ENCODE data around the gene SERPING1. TPM values are rescaled to one million over a fixed set of nuclear protein-coding genes. Genes with fewer than 3 reads are reported as not detected.

The SERPING1 gene
- total and polyA plus RNA-seq, 2 experiments from 2014 or later: 147 to 319 TPM

GRCh38 chr11:57658023-57658361 lies 60.5 kb downstream of the SERPING1 start:
- peak overlapping the region; percentile 88 for H2AFZ ChIP-seq
- no peaks in the 10 kb centered on the region; the same call in 1 of the 2 replicates for H3F3A ChIP-seq (ENCODE audit: insufficient read depth)
- no peak for TF ChIP-seq EZH2phosphoT487 (IDR thresholded peaks at IDR 0.05; ENCODE audit: insufficient read depth, low read depth)
- TF ChIP-seq EZH2 (IDR thresholded peaks at IDR 0.05; ENCODE audit: insufficient read depth, poor library complexity, severe bottlenecking): no peak
- peaks cover 21% of the 10 kb centered on the region; the same call in 1 of the 2 replicates for H3K36me3 ChIP-seq (ENCODE audit: low read depth)
- 0 to 1% methylated on average over 8 of the region's 8 CpGs for WGBS, 2 experiments (ENCODE audit: low coverage in 1 of 2, low lambda C conversion rate in 2 of 2, missing lambda C conversion rate in 2 of 2)
- peak overlapping the region; percentile 84 for H3K9ac ChIP-seq
- H4K20me1 ChIP-seq (ENCODE audit: insufficient read depth): no peaks in the 10 kb centered on the region
- H3K79me2 ChIP-seq (ENCODE audit: insufficient read depth): peaks cover 46% of the 10 kb centered on the region
- H3K4me1 ChIP-seq (ENCODE audit: insufficient read depth): no peaks in the 10 kb centered on the region
- in situ Hi-C loops (cut with MboI): no loop called here
- H3K27ac ChIP-seq: peak overlapping the region; percentile 16
- no peaks in the 10 kb centered on the region for H3K9me2 ChIP-seq (ENCODE audit: insufficient read depth)
- H3K4me3 ChIP-seq: peak overlapping the region; percentile 90
- no peaks in the 10 kb centered on the region for H3K9me3 ChIP-seq (ENCODE audit: low read depth)
- peak overlapping the region; percentile 94 for H3K4me2 ChIP-seq (ENCODE audit: unreplicated experiment)
- H3K27me3 ChIP-seq (replicated peaks; ENCODE audit: insufficient read depth): no peaks in the 10 kb centered on the region
- DNase-seq: peak; percentile 43

GRCh38 chr11:57659669-57660068 lies 62.2 kb downstream of the SERPING1 start:
- H3K9me3 ChIP-seq (ENCODE audit: low read depth): no peaks in the 10 kb centered on the region
- H3K79me2 ChIP-seq (ENCODE audit: insufficient read depth): peaks cover 46% of the 10 kb centered on the region
- TF ChIP-seq EZH2 (IDR thresholded peaks at IDR 0.05; ENCODE audit: insufficient read depth, poor library complexity, severe bottlenecking) (no peak), EZH2phosphoT487 (IDR thresholded peaks at IDR 0.05; ENCODE audit: insufficient read depth, low read depth) (no peak)
- no peak overlapping the region for H3K4me3 ChIP-seq
- no peaks in the 10 kb centered on the region; the same call in 1 of the 2 replicates for H3F3A ChIP-seq (ENCODE audit: insufficient read depth)
- no peak for DNase-seq
- no peak overlapping the region for H3K9ac ChIP-seq
- H4K20me1 ChIP-seq (ENCODE audit: insufficient read depth): no peaks in the 10 kb centered on the region
- no peaks in the 10 kb centered on the region for H3K4me1 ChIP-seq (ENCODE audit: insufficient read depth)
- no peaks in the 10 kb centered on the region for H3K27me3 ChIP-seq (replicated peaks; ENCODE audit: insufficient read depth)
- in situ Hi-C loops (cut with MboI): no loop called here
- 89 to 91% methylated on average over 14 of the region's 14 CpGs for WGBS, 2 experiments (ENCODE audit: low coverage in 1 of 2, low lambda C conversion rate in 2 of 2, missing lambda C conversion rate in 2 of 2)
- H3K27ac ChIP-seq: no peak overlapping the region
- no peak overlapping the region for H2AFZ ChIP-seq
- no peak overlapping the region for H3K4me2 ChIP-seq (ENCODE audit: unreplicated experiment)
- H3K36me3 ChIP-seq (ENCODE audit: low read depth): peaks cover 21% of the 10 kb centered on the region; the same call in 1 of the 2 replicates
- H3K9me2 ChIP-seq (ENCODE audit: insufficient read depth): no peaks in the 10 kb centered on the region

- H3K4me2 ChIP-seq (ENCODE audit: unreplicated experiment): no peak overlapping the region
- WGBS, 2 experiments (ENCODE audit: low coverage in 1 of 2, low lambda C conversion rate in 2 of 2, missing lambda C conversion rate in 2 of 2): 53 to 61% methylated on average over 4 of the region's 4 CpGs
- H3K9ac ChIP-seq: peak overlapping the region; percentile 13; the same call in 1 of the 2 replicates
- no peak overlapping the region for H3K4me3 ChIP-seq
- no peaks in the 10 kb centered on the region for H3K27me3 ChIP-seq (replicated peaks; ENCODE audit: insufficient read depth)
- H3K36me3 ChIP-seq (ENCODE audit: low read depth): peaks cover 21% of the 10 kb centered on the region; the same call in 1 of the 2 replicates
- H4K20me1 ChIP-seq (ENCODE audit: insufficient read depth): no peaks in the 10 kb centered on the region
- no peaks in the 10 kb centered on the region for H3K9me3 ChIP-seq (ENCODE audit: low read depth)
- no peak overlapping the region for H2AFZ ChIP-seq
- peaks cover 42% of the 10 kb centered on the region for H3K79me2 ChIP-seq (ENCODE audit: insufficient read depth)
- peaks cover 14% of the 10 kb centered on the region for H3F3A ChIP-seq (ENCODE audit: insufficient read depth)
- TF ChIP-seq EZH2phosphoT487 (IDR thresholded peaks at IDR 0.05; ENCODE audit: insufficient read depth, low read depth): no peak
- TF ChIP-seq EZH2 (IDR thresholded peaks at IDR 0.05; ENCODE audit: insufficient read depth, poor library complexity, severe bottlenecking): no peak
- DNase-seq: peak; percentile 31
- in situ Hi-C loops (cut with MboI): no loop called here
- H3K4me1 ChIP-seq (ENCODE audit: insufficient read depth): peaks cover 6% of the 10 kb centered on the region; the same call in 1 of the 2 replicates
- no peak overlapping the region for H3K27ac ChIP-seq
- no peaks in the 10 kb centered on the region for H3K9me2 ChIP-seq (ENCODE audit: insufficient read depth)
These were observed 65.4 kb downstream of the SERPING1 start for GRCh38 chr11:57662893-57663292.

- no peak for DNase-seq
- Histone ChIP-seq H3K9me2 (ENCODE audit: insufficient read depth) (no peaks in the 10 kb centered on the region), H3K27ac (no peak overlapping the region), H3K36me3 (ENCODE audit: low read depth) (peaks cover 21% of the 10 kb centered on the region; the same call in 1 of the 2 replicates), H3K9ac (no peak overlapping the region), H3K4me3 (no peak overlapping the region), H4K20me1 (ENCODE audit: insufficient read depth) (no peaks in the 10 kb centered on the region), H3F3A (ENCODE audit: insufficient read depth) (peaks cover 14% of the 10 kb centered on the region), H3K9me3 (ENCODE audit: low read depth) (no peaks in the 10 kb centered on the region), H2AFZ (no peak overlapping the region), H3K4me2 (ENCODE audit: unreplicated experiment) (no peak overlapping the region), H3K27me3 (replicated peaks; ENCODE audit: insufficient read depth) (no peaks in the 10 kb centered on the region), H3K79me2 (ENCODE audit: insufficient read depth) (peaks cover 40% of the 10 kb centered on the region), H3K4me1 (ENCODE audit: insufficient read depth) (peaks cover 7% of the 10 kb centered on the region; the same call in 1 of the 2 replicates)
- TF ChIP-seq EZH2phosphoT487 (IDR thresholded peaks at IDR 0.05; ENCODE audit: insufficient read depth, low read depth): no peak
- no peak for TF ChIP-seq EZH2 (IDR thresholded peaks at IDR 0.05; ENCODE audit: insufficient read depth, poor library complexity, severe bottlenecking)
- 80 to 83% methylated on average over 8 to 9 of the region's 9 CpGs for WGBS, 2 experiments (ENCODE audit: low coverage in 1 of 2, low lambda C conversion rate in 2 of 2, missing lambda C conversion rate in 2 of 2)
- in situ Hi-C loops (cut with MboI): no loop called here
These were observed 66.5 kb downstream of the SERPING1 start for GRCh38 chr11:57663975-57664374.

MicroRNA genes within 50 kb of the gene (microRNA counts, 767-probe panel; counts per million panel counts)
- 7,447 counts per million, percentile 96 among the panel's probes with 10 or more counts for microRNA hsa-miR-130a-3p

Small RNA genes lying within 50 kb of the gene (microRNA-seq; reads per million reads assigned to microRNA genes)
- gene MIR130A (ENCODE audit: borderline number of aligned reads): 7,457 reads per million, percentile 93 among the genes with 10 or more reads in this experiment

Small RNA genes lying within 50 kb of the gene (small RNA-seq; reads per million reads assigned to genes)
- gene MIR130A (ENCODE audit: low read depth, low replicate concordance): 13.4 reads per million, percentile 86 among the genes with 10 or more reads in this experiment

Other genes with a start within 250 kb of the SERPING1 start
- not detected in 2 replicates for gene PRG3, start 216.5 kb upstream of the SERPING1 start, total RNA-seq (2014; rRNA removed; shearing (Covaris generic))
- not detected in 2 replicates for gene PRG3, start 216.5 kb upstream of the SERPING1 start, polyA plus RNA-seq (2016; fragmentation: Nextera tagmentation; extraction: Ambion mirVana)
- gene PRG2, start 207.0 kb upstream of the SERPING1 start, total RNA-seq (2014; rRNA removed; shearing (Covaris generic)): 0.51 and 2.2 TPM in 2 replicates
- gene PRG2, start 207.0 kb upstream of the SERPING1 start, polyA plus RNA-seq (2016; fragmentation: Nextera tagmentation; extraction: Ambion mirVana): 2.6 and 2.8 TPM in 2 replicates
- gene SLC43A3, start 170.6 kb upstream of the SERPING1 start, total RNA-seq (2014; rRNA removed; shearing (Covaris generic)): 23.2 and 57.7 TPM in 2 replicates
- gene SLC43A3, start 170.6 kb upstream of the SERPING1 start, polyA plus RNA-seq (2016; fragmentation: Nextera tagmentation; extraction: Ambion mirVana): 33.3 and 33.4 TPM in 2 replicates
- gene RTN4RL2, start 137.2 kb upstream of the SERPING1 start, total RNA-seq (2014; rRNA removed; shearing (Covaris generic)): 0.32 TPM in 1 of 2 replicates, not detected in the other
- 0.80 and 1.1 TPM in 2 replicates for gene RTN4RL2, start 137.2 kb upstream of the SERPING1 start, polyA plus RNA-seq (2016; fragmentation: Nextera tagmentation; extraction: Ambion mirVana)
- gene SLC43A1, start 82.0 kb upstream of the SERPING1 start, total RNA-seq (2014; rRNA removed; shearing (Covaris generic)): 6.2 and 9.3 TPM in 2 replicates
- gene SLC43A1, start 82.0 kb upstream of the SERPING1 start, polyA plus RNA-seq (2016; fragmentation: Nextera tagmentation; extraction: Ambion mirVana): 7.1 and 7.7 TPM in 2 replicates
- gene TIMM10, start 66.9 kb upstream of the SERPING1 start, total RNA-seq (2014; rRNA removed; shearing (Covaris generic)): 29.0 and 48.3 TPM in 2 replicates
- gene TIMM10, start 66.9 kb upstream of the SERPING1 start, polyA plus RNA-seq (2016; fragmentation: Nextera tagmentation; extraction: Ambion mirVana): 73.4 and 78.3 TPM in 2 replicates
- gene SMTNL1, start 60.1 kb upstream of the SERPING1 start, total RNA-seq (2014; rRNA removed; shearing (Covaris generic)): not detected in 2 replicates
- gene SMTNL1, start 60.1 kb upstream of the SERPING1 start, polyA plus RNA-seq (2016; fragmentation: Nextera tagmentation; extraction: Ambion mirVana): not detected in 2 replicates
- 32.8 and 41.5 TPM in 2 replicates for gene UBE2L6, start 30.0 kb upstream of the SERPING1 start, total RNA-seq (2014; rRNA removed; shearing (Covaris generic))
- 74.0 and 75.9 TPM in 2 replicates for gene UBE2L6, start 30.0 kb upstream of the SERPING1 start, polyA plus RNA-seq (2016; fragmentation: Nextera tagmentation; extraction: Ambion mirVana)
- 1.7 TPM in 1 of 2 replicates, not detected in the other for gene YPEL4, start 52.2 kb downstream of the SERPING1 start, total RNA-seq (2014; rRNA removed; shearing (Covaris generic))
- 0.35 and 0.49 TPM in 2 replicates for gene YPEL4, start 52.2 kb downstream of the SERPING1 start, polyA plus RNA-seq (2016; fragmentation: Nextera tagmentation; extraction: Ambion mirVana)
- 19.6 and 21.0 TPM in 2 replicates for gene CLP1, start 60.1 kb downstream of the SERPING1 start, total RNA-seq (2014; rRNA removed; shearing (Covaris generic))
- 16.2 and 16.4 TPM in 2 replicates for gene CLP1, start 60.1 kb downstream of the SERPING1 start, polyA plus RNA-seq (2016; fragmentation: Nextera tagmentation; extraction: Ambion mirVana)
- 43.6 and 52.5 TPM in 2 replicates for gene ZDHHC5, start 70.4 kb downstream of the SERPING1 start, total RNA-seq (2014; rRNA removed; shearing (Covaris generic))
- 35.8 and 36.7 TPM in 2 replicates for gene ZDHHC5, start 70.4 kb downstream of the SERPING1 start, polyA plus RNA-seq (2016; fragmentation: Nextera tagmentation; extraction: Ambion mirVana)
- 17.7 and 33.4 TPM in 2 replicates for gene MED19, start 114.5 kb downstream of the SERPING1 start, total RNA-seq (2014; rRNA removed; shearing (Covaris generic))
- 37.1 and 39.6 TPM in 2 replicates for gene MED19, start 114.5 kb downstream of the SERPING1 start, polyA plus RNA-seq (2016; fragmentation: Nextera tagmentation; extraction: Ambion mirVana)
- gene TMX2, start 114.9 kb downstream of the SERPING1 start, total RNA-seq (2014; rRNA removed; shearing (Covaris generic)): 68.5 and 88.1 TPM in 2 replicates
- gene TMX2, start 114.9 kb downstream of the SERPING1 start, polyA plus RNA-seq (2016; fragmentation: Nextera tagmentation; extraction: Ambion mirVana): 101 and 105 TPM in 2 replicates
- 96.6 and 123 TPM in 2 replicates for gene SELENOH, start 143.8 kb downstream of the SERPING1 start, total RNA-seq (2014; rRNA removed; shearing (Covaris generic))
- 181 and 184 TPM in 2 replicates for gene SELENOH, start 143.8 kb downstream of the SERPING1 start, polyA plus RNA-seq (2016; fragmentation: Nextera tagmentation; extraction: Ambion mirVana)
- not detected in 2 replicates for gene BTBD18, start 154.1 kb downstream of the SERPING1 start, total RNA-seq (2014; rRNA removed; shearing (Covaris generic))
- 0.10 TPM in 1 of 2 replicates, not detected in the other for gene BTBD18, start 154.1 kb downstream of the SERPING1 start, polyA plus RNA-seq (2016; fragmentation: Nextera tagmentation; extraction: Ambion mirVana)
- gene CTNND1, start 164.1 kb downstream of the SERPING1 start, total RNA-seq (2014; rRNA removed; shearing (Covaris generic)): 94.2 and 101 TPM in 2 replicates
- gene CTNND1, start 164.1 kb downstream of the SERPING1 start, polyA plus RNA-seq (2016; fragmentation: Nextera tagmentation; extraction: Ambion mirVana): 64.5 and 66.9 TPM in 2 replicates

All from GM23248 (cell line).